ENCODE results near the gene BICD1.

BICD1 gene

GRCh38 chr12:32235251-32235650 is 128.6 kb downstream of the BICD1 start:
- H3K4me3 ChIP-seq (ENCODE audit: low read length), result no peak overlapping the region
- no peak for TF ChIP-seq CTCF (conservative IDR thresholded peaks at IDR 0.05; ENCODE audit: low read depth, low read length)
- DNase-seq (ENCODE audit: low read depth), result no peak

GRCh38 chr12:32240162-32240561 is 133.5 kb downstream of the BICD1 start:
- no peak for DNase-seq (ENCODE audit: low read depth)
- H3K4me3 ChIP-seq (ENCODE audit: low read length), result no peak overlapping the region
- no peak for TF ChIP-seq CTCF (conservative IDR thresholded peaks at IDR 0.05; ENCODE audit: low read depth, low read length)

- TF ChIP-seq CTCF (conservative IDR thresholded peaks at IDR 0.05; ENCODE audit: low read depth, low read length), result no peak
- no peak overlapping the region for H3K4me3 ChIP-seq (ENCODE audit: low read length)
- no peak for DNase-seq (ENCODE audit: low read depth)
Measured at GRCh38 chr12:32240831-32241230, 134.2 kb downstream of the BICD1 start.

- no peak for TF ChIP-seq CTCF (conservative IDR thresholded peaks at IDR 0.05; ENCODE audit: low read depth, low read length)
- no peak overlapping the region for H3K4me3 ChIP-seq (ENCODE audit: low read length)
- DNase-seq (ENCODE audit: low read depth), result no peak
Measured at GRCh38 chr12:32242641-32243040, 136.0 kb downstream of the BICD1 start.

GRCh38 chr12:32248441-32249140 is 141.9 kb downstream of the BICD1 start:
- H3K4me3 ChIP-seq (ENCODE audit: low read length), result no peak overlapping the region
- DNase-seq (ENCODE audit: low read depth), result no peak
- TF ChIP-seq CTCF (conservative IDR thresholded peaks at IDR 0.05; ENCODE audit: low read depth, low read length), result no peak

- TF ChIP-seq CTCF (conservative IDR thresholded peaks at IDR 0.05; ENCODE audit: low read depth, low read length), result no peak
- no peak overlapping the region for H3K4me3 ChIP-seq (ENCODE audit: low read length)
- DNase-seq (ENCODE audit: low read depth), result no peak
Measured at GRCh38 chr12:32249777-32250176, 143.1 kb downstream of the BICD1 start.
